ENCODE results near the gene LUC7L2.

GRCh38 chr7:139416405-139416804, 56.7 kb downstream of the LUC7L2 start:
- TF ChIP-seq, protein P1, sequence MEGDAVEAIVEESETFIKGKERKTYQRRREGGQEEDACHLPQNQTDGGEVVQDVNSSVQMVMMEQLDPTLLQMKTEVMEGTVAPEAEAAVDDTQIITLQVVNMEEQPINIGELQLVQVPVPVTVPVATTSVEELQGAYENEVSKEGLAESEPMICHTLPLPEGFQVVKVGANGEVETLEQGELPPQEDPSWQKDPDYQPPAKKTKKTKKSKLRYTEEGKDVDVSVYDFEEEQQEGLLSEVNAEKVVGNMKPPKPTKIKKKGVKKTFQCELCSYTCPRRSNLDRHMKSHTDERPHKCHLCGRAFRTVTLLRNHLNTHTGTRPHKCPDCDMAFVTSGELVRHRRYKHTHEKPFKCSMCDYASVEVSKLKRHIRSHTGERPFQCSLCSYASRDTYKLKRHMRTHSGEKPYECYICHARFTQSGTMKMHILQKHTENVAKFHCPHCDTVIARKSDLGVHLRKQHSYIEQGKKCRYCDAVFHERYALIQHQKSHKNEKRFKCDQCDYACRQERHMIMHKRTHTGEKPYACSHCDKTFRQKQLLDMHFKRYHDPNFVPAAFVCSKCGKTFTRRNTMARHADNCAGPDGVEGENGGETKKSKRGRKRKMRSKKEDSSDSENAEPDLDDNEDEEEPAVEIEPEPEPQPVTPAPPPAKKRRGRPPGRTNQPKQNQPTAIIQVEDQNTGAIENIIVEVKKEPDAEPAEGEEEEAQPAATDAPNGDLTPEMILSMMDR (IDR thresholded peaks at IDR 0.05; ENCODE audit: low read depth, low read length, missing input control), result no peak
- no peak for TF ChIP-seq TAF1 (conservative IDR thresholded peaks at IDR 0.05)
- TF ChIP-seq REST (IDR thresholded peaks at IDR 0.05), result no peak
- TF ChIP-seq RAD21 (IDR thresholded peaks at IDR 0.05), result no peak
- TF ChIP-seq JUND (IDR thresholded peaks at IDR 0.05), result no peak
- no peak for TF ChIP-seq MAX (IDR thresholded peaks at IDR 0.05)
- TF ChIP-seq FOXA1 (IDR thresholded peaks at IDR 0.05), result no peak
- no peak for TF ChIP-seq SP1 (IDR thresholded peaks at IDR 0.05)
- no peak for TF ChIP-seq RXRA (IDR thresholded peaks at IDR 0.05)
- no peak for TF ChIP-seq ATF3 (IDR thresholded peaks at IDR 0.05)
- no peak for TF ChIP-seq EGR1 (IDR thresholded peaks at IDR 0.05; ENCODE audit: low read depth in 2 of 2)
- TF ChIP-seq GABPA (IDR thresholded peaks at IDR 0.05 in 1 of 2, conservative IDR thresholded peaks at IDR 0.05 in 1 of 2), result no peak

Measured in liver (tissue), 3 donors.